Measurements from ENCODE around the gene SFT2D3. TPM values are rescaled to one million over a fixed set of nuclear protein-coding genes. Genes with fewer than 3 reads are reported as not detected.

The SFT2D3 gene
- total RNA-seq, 1 donor from 2014 or later = 15.3 TPM

DNA sequence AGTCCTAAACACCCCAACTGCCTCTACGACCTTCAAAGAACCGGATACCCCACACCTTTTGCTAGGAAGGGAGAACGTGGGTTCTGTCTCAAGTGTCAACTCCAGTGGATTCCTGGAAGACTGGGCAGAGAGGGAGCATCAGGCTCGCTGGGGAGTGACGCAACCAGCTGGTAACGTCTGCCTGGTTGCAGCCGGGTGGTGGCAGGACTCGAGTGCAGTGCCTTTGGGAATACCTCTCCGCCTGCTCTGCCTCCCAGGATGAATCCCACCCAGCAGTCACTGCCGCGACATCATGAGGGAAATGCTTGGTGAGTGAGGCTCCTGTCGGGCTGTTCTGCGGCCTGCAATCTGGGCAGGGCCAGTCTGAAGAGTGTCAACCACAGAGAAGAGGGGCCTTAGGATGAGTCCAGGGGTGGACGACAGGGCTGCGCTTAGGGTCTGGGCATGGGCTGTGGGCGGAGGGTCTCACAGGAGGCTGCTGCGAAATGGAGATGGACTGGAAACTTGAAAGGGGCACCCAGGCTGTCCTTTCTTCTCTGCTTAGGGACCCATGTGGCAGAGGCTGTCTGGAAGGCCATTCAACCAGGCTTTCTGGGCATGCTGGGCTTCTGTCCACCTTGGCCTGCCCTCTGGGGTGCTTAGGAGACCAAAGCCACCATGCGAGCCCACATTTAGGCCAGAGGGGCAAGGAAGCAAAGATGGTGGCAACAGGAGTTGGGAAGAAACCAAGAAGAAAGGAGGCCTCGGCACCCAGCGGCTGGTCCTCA lies 42.5 kb upstream of the SFT2D3 start:
- Mint-ChIP-seq H3K4me1 (ENCODE audit: low read depth) (peaks cover 9% of the 10 kb centered on the region), H3K9me3 (ENCODE audit: low read depth) (no peaks in the 10 kb centered on the region), H3K27me3 (peaks cover 7% of the 10 kb centered on the region), H3K27ac (no peak overlapping the region), H3K36me3 (ENCODE audit: insufficient read depth) (no peaks in the 10 kb centered on the region), H3K4me3 (ENCODE audit: low read depth) (no peak overlapping the region)
- TF ChIP-seq, protein P1, sequence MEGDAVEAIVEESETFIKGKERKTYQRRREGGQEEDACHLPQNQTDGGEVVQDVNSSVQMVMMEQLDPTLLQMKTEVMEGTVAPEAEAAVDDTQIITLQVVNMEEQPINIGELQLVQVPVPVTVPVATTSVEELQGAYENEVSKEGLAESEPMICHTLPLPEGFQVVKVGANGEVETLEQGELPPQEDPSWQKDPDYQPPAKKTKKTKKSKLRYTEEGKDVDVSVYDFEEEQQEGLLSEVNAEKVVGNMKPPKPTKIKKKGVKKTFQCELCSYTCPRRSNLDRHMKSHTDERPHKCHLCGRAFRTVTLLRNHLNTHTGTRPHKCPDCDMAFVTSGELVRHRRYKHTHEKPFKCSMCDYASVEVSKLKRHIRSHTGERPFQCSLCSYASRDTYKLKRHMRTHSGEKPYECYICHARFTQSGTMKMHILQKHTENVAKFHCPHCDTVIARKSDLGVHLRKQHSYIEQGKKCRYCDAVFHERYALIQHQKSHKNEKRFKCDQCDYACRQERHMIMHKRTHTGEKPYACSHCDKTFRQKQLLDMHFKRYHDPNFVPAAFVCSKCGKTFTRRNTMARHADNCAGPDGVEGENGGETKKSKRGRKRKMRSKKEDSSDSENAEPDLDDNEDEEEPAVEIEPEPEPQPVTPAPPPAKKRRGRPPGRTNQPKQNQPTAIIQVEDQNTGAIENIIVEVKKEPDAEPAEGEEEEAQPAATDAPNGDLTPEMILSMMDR (IDR thresholded peaks at IDR 0.05; ENCODE audit: unreplicated experiment) = no peak
- DNase-seq (ENCODE audit: low spot score, unreplicated experiment) = no peak

DNA sequence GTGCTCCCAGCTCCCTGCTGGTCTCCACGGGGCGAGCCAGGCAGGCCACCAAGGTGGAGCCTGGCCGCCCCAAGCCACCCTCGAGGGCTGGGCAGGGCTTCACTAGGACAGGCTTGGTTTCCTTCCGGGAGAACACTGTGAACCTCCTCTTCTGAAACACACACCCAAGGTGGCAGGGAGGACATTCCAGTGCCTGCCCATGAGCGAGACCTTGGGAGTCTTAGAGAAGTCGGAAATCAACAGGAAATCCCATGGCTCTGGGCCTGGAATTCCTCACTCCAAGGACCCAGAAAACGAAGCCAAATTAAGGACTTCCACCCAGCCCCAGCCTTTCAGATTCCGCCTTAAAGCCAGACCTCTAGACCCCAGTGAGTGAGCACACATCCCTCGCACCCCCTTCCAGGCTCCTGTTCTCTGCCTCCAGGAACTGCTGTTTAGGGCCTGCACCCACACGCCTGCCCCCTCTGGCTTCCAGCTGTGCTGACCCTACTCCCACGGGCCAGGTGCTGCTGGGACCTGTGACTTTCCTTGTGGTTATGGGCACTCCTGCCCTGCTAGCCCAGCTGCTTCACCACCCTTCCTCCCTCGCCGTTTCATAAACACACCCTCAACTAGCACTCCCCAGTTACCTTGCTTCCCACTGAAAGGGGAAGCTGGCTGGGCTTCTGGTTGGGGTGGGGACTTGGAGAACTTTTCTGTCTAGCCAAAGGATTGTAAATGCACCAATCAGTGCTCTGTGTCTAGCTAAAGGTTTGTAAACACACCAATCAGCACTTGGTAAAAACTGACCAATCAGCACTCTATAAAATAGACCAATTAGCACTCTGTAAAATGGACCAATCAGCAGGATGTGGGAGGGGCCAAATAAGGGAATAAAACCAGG lies 41.6 kb upstream of the SFT2D3 start:
- H3K4me3 Mint-ChIP-seq (ENCODE audit: low read depth) = no peak overlapping the region
- no peaks in the 10 kb centered on the region for H3K36me3 Mint-ChIP-seq (ENCODE audit: insufficient read depth)
- no peak overlapping the region for H3K27ac Mint-ChIP-seq
- H3K27me3 Mint-ChIP-seq = peaks cover 10% of the 10 kb centered on the region
- no peak for DNase-seq (ENCODE audit: low spot score, unreplicated experiment)
- H3K9me3 Mint-ChIP-seq (ENCODE audit: low read depth) = no peaks in the 10 kb centered on the region
- H3K4me1 Mint-ChIP-seq (ENCODE audit: low read depth) = peaks cover 9% of the 10 kb centered on the region
- TF ChIP-seq, protein P1 (IDR thresholded peaks at IDR 0.05; ENCODE audit: unreplicated experiment) = no peak

DNA sequence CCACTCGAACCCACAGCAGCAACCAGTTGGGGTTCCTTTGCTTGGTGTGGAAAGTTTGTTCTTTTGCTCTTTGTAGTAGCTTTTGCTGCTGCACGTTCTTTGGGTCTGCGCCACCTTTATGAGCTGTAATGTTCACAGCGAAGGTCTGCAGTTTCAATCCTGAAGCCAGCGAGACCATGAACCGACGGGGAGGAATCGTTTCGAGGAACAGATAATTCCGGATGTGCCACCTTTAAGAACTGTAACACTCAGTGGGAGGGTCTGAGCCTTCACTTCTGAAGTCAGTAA lies 41.1 kb upstream of the SFT2D3 start:
- peaks cover 16% of the 10 kb centered on the region for H3K27me3 Mint-ChIP-seq
- H3K9me3 Mint-ChIP-seq (ENCODE audit: low read depth) = no peaks in the 10 kb centered on the region
- H3K36me3 Mint-ChIP-seq (ENCODE audit: insufficient read depth) = no peaks in the 10 kb centered on the region
- TF ChIP-seq, protein P1 (IDR thresholded peaks at IDR 0.05; ENCODE audit: unreplicated experiment) = no peak
- H3K27ac Mint-ChIP-seq = no peak overlapping the region
- no peak overlapping the region for H3K4me3 Mint-ChIP-seq (ENCODE audit: low read depth)
- peaks cover 9% of the 10 kb centered on the region for H3K4me1 Mint-ChIP-seq (ENCODE audit: low read depth)
- no peak for DNase-seq (ENCODE audit: low spot score, unreplicated experiment)

DNA sequence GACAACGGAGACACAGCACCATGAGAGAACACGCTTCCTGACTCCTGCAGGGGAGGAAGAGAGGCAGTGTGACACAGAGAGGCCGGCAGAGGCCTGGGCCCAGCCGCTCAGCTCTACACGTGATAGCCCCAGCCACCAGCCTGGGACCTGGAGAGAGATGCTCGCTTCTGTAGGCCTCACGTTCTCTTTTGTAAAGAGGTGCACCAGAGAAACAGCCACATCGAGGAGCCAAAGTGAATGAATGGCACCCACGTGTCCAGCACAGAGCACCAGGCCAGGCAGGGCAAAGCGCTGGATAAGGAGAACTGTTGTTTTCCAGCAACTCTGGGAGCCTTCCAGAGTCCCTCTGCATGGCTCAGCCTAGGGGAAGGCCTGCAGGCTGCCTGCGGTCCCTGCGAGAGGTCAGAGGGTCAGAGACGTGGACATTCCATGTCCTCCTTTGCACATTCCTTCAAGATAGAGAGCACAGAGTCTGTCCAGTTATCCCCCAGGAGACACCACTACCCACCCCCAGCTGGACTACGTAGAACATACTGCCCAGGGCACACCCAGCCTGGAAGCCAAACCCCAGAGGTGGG lies 40.1 kb upstream of the SFT2D3 start:
- no peak for DNase-seq (ENCODE audit: low spot score, unreplicated experiment)
- no peaks in the 10 kb centered on the region for H3K36me3 Mint-ChIP-seq (ENCODE audit: insufficient read depth)
- peaks cover 9% of the 10 kb centered on the region for H3K4me1 Mint-ChIP-seq (ENCODE audit: low read depth)
- no peaks in the 10 kb centered on the region for H3K9me3 Mint-ChIP-seq (ENCODE audit: low read depth)
- TF ChIP-seq, protein P1 (IDR thresholded peaks at IDR 0.05; ENCODE audit: unreplicated experiment) = no peak
- peak overlapping the region; percentile 80 for H3K27ac Mint-ChIP-seq
- no peak overlapping the region for H3K4me3 Mint-ChIP-seq (ENCODE audit: low read depth)
- H3K27me3 Mint-ChIP-seq = peaks cover 24% of the 10 kb centered on the region

DNA sequence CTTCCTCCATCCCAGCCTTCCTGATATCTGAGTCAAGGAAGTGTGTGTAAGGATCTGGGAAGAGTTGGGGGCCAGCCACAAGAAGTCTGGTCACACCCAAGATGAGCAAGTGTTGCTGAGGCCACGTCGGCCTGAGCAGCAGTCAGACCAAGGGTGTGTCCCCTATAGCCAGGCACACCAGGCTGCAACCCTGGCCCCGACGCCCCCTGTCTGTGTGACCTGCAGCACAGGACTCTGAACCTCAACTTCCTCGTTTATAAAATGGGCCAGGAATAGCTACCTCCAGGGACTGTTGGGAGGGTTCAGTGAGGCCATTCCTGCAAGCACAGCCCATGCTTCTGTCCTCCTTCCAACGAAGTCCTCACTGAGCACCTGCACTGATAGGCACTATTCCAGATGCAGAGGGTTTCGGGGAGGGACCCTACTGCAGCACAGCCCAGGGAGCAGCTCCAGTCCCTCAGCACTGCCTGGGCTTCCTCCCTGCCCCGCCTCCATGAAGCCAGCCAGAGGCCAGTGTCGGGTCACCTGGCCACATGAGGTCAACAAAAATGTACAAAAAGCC lies 39.3 kb upstream of the SFT2D3 start:
- Mint-ChIP-seq H3K9me3 (ENCODE audit: low read depth) (no peaks in the 10 kb centered on the region), H3K36me3 (ENCODE audit: insufficient read depth) (no peaks in the 10 kb centered on the region), H3K4me1 (ENCODE audit: low read depth) (peaks cover 9% of the 10 kb centered on the region), H3K27me3 (peaks cover 32% of the 10 kb centered on the region), H3K27ac (no peak overlapping the region), H3K4me3 (ENCODE audit: low read depth) (no peak overlapping the region)
- TF ChIP-seq, protein P1 (IDR thresholded peaks at IDR 0.05; ENCODE audit: unreplicated experiment) = no peak
- no peak for DNase-seq (ENCODE audit: low spot score, unreplicated experiment)
